Cardiac fibroblast (primary cell): ENCODE measurements around the gene ZNF418.

ENCODE experiments used
- DNase-seq, 2 donors: peaks; one replicate each; pipeline versions ENCODE4 v3.0.0 to v3.0.0-alpha.2; 2010; ENCODE audit warnings: low read depth in 2 of 2
- H3K4me3 ChIP-seq, 2 donors: replicated peaks in 1 of 2; 1 replicate in 1 of 2; 2 replicates in 1 of 2; pipeline ENCODE4 v1.5.1; 2011; ENCODE audit warnings: low read depth in 2 of 2, low read length in 2 of 2, mild to moderate bottlenecking in 2 of 2, moderate library complexity in 1 of 2
- CTCF ChIP-seq: IDR thresholded peaks from one replicate; pipeline ENCODE4 v1.5.1; 2011; ENCODE audit warnings: low read depth, mild to moderate bottlenecking, low read length, inconsistent platforms

Gene ZNF418

GRCh38 chr19:57872450-57872849 is 62.8 kb downstream of the ZNF418 start:
- TF ChIP-seq CTCF = no peak
- peak in 1 of 2 donors; percentile 26 for DNase-seq
- no peak overlapping the region for H3K4me3 ChIP-seq
